Measurements from ENCODE around the gene COBLL1. TPM values are rescaled to one million over a fixed set of nuclear protein-coding genes. Genes with fewer than 3 reads are reported as not detected.

COBLL1 gene
- total and polyA plus RNA-seq, 2 experiments from 2014 or later = 87.3 to 146 TPM

GRCh38 chr2:164766954-164767320, 74.7 kb downstream of the COBLL1 start:
- Histone ChIP-seq H3K4me1 (ENCODE audit: insufficient read depth) (no peaks in the 10 kb centered on the region), H3K27me3 (no peaks in the 10 kb centered on the region), H3K4me2 (peak overlapping the region; percentile 7), H3K27ac (no peak overlapping the region), H2AFZ (no peak overlapping the region), H3K9me2 (replicated peaks; ENCODE audit: insufficient read depth) (no peaks in the 10 kb centered on the region), H3K4me3 (no peak overlapping the region), H3K9me3 (ENCODE audit: low read depth) (no peaks in the 10 kb centered on the region), H3K36me3 (replicated peaks; ENCODE audit: insufficient read depth, low read depth) (no peaks in the 10 kb centered on the region), H3K79me2 (peaks cover 92% of the 10 kb centered on the region), H4K20me1 (ENCODE audit: insufficient read depth, poor library complexity, severe bottlenecking) (peaks cover 21% of the 10 kb centered on the region)
- no peak for DNase-seq (ENCODE audit: low spot score)
- TF ChIP-seq EZH2 (IDR thresholded peaks at IDR 0.05; ENCODE audit: borderline replicate concordance) (no peak), EZH2phosphoT487 (IDR thresholded peaks at IDR 0.05; ENCODE audit: low read depth, severe bottlenecking, unreplicated experiment) (no peak), CTCF (IDR thresholded peaks at IDR 0.05; ENCODE audit: poor library complexity) (no peak)
- WGBS (ENCODE audit: low lambda C conversion rate, missing lambda C conversion rate) = 87% methylated on average over 3 of the region's 3 CpGs

GRCh38 chr2:164766216-164766953, 75.2 kb downstream of the COBLL1 start:
- H3K9me2 ChIP-seq (replicated peaks; ENCODE audit: insufficient read depth) = no peaks in the 10 kb centered on the region
- H3K27me3 ChIP-seq = no peaks in the 10 kb centered on the region
- peaks cover 21% of the 10 kb centered on the region for H4K20me1 ChIP-seq (ENCODE audit: insufficient read depth, poor library complexity, severe bottlenecking)
- peaks cover 94% of the 10 kb centered on the region for H3K79me2 ChIP-seq
- no peak overlapping the region for H3K27ac ChIP-seq
- peak overlapping the region; percentile 7 for H3K4me2 ChIP-seq
- H3K4me1 ChIP-seq (ENCODE audit: insufficient read depth) = no peaks in the 10 kb centered on the region
- TF ChIP-seq CTCF (IDR thresholded peaks at IDR 0.05; ENCODE audit: poor library complexity) (no peak), EZH2 (IDR thresholded peaks at IDR 0.05; ENCODE audit: borderline replicate concordance) (no peak), EZH2phosphoT487 (IDR thresholded peaks at IDR 0.05; ENCODE audit: low read depth, severe bottlenecking, unreplicated experiment) (no peak)
- H3K36me3 ChIP-seq (replicated peaks; ENCODE audit: insufficient read depth, low read depth) = no peaks in the 10 kb centered on the region
- no peak overlapping the region for H2AFZ ChIP-seq
- H3K9me3 ChIP-seq (ENCODE audit: low read depth) = no peaks in the 10 kb centered on the region
- WGBS (ENCODE audit: low lambda C conversion rate, missing lambda C conversion rate) = 94% methylated on average over 4 of the region's 4 CpGs
- DNase-seq (ENCODE audit: low spot score) = no peak
- no peak overlapping the region for H3K4me3 ChIP-seq

- Histone ChIP-seq H3K4me3 (no peak overlapping the region), H3K4me1 (ENCODE audit: insufficient read depth) (no peaks in the 10 kb centered on the region), H3K9me2 (replicated peaks; ENCODE audit: insufficient read depth) (no peaks in the 10 kb centered on the region), H4K20me1 (ENCODE audit: insufficient read depth, poor library complexity, severe bottlenecking) (peaks cover 20% of the 10 kb centered on the region), H3K9me3 (ENCODE audit: low read depth) (no peaks in the 10 kb centered on the region), H3K27ac (no peak overlapping the region), H2AFZ (no peak overlapping the region), H3K27me3 (no peaks in the 10 kb centered on the region), H3K79me2 (peaks cover 94% of the 10 kb centered on the region), H3K36me3 (replicated peaks; ENCODE audit: insufficient read depth, low read depth) (no peaks in the 10 kb centered on the region), H3K4me2 (no peak overlapping the region)
- no peak for TF ChIP-seq EZH2 (IDR thresholded peaks at IDR 0.05; ENCODE audit: borderline replicate concordance)
- TF ChIP-seq EZH2phosphoT487 (IDR thresholded peaks at IDR 0.05; ENCODE audit: low read depth, severe bottlenecking, unreplicated experiment) = no peak
- TF ChIP-seq CTCF (IDR thresholded peaks at IDR 0.05; ENCODE audit: poor library complexity) = no peak
- WGBS (ENCODE audit: low lambda C conversion rate, missing lambda C conversion rate) = 94% methylated on average over 3 of the region's 3 CpGs
- no peak for DNase-seq (ENCODE audit: low spot score)
Measured at GRCh38 chr2:164764996-164765395, 76.6 kb downstream of the COBLL1 start.

Measured in hepatocyte (in vitro differentiated cells).